IMR-90 (cell line): ENCODE data around the gene TTYH3. TPM values are rescaled to one million over a fixed set of nuclear protein-coding genes. Genes with fewer than 3 reads are reported as not detected.

Experiments used
- ATAC-seq: fragments of 200-7000 bp; cut with Tn5 transposase; 2 replicates; pipeline ENCODE4 v1.9.1; 2020; ENCODE audit warnings: low read depth, mild to moderate bottlenecking, moderate library complexity
- BruUV-seq: library from RNA; stranded (reverse); fragments of 400-500 nt; replicated peaks from 2 replicates; lab custom pipeline; 2021; lab: Mats Ljungman, UMichigan
- CTCF ChIA-PET: fragments of 300-600 bp; formaldehyde crosslinking; extraction: SDS; loops from one replicate; lab custom pipeline; 2021; ENCODE audit warnings: antibody characterized with exemption; lab: Yijun Ruan, JAX
- POLR2A ChIA-PET: fragments of 300-600 bp; sonication (Branson Sonifier 250); formaldehyde crosslinking; loops from one replicate; lab custom pipeline; 2022; ENCODE audit warnings: antibody characterized with exemption; ENCODE audit not compliant: unreplicated experiment; lab: Charles Lee
- DNase-seq: peaks from one replicate; pipeline ENCODE4 v3.0.0; 2013
- H2AFZ ChIP-seq: replicated peaks from 2 replicates; pipeline ENCODE3; 2013; ENCODE audit warnings: low read length, mild to moderate bottlenecking; ENCODE audit not compliant: poor library complexity
- H2AK5ac ChIP-seq: 2 replicates; pipeline ENCODE4 v1.6.1; 2013; ENCODE audit warnings: low read depth, low read length, inconsistent platforms
- H2AK9ac ChIP-seq: replicated peaks from 2 replicates; pipeline ENCODE3; 2013; ENCODE audit warnings: mild to moderate bottlenecking, low read depth, low read length, moderate library complexity; ENCODE audit not compliant: poor library complexity
- H2BK120ac ChIP-seq: 2 replicates; pipeline ENCODE4 v1.6.1; 2013; ENCODE audit warnings: low read depth, low read length, inconsistent platforms
- H2BK15ac ChIP-seq: 3 replicates; pipeline ENCODE4 v1.6.1; 2013; ENCODE audit warnings: low read depth, low read length, inconsistent platforms
- H2BK20ac ChIP-seq: 2 replicates; pipeline ENCODE4 v1.6.1; 2013; ENCODE audit warnings: low read depth, mild to moderate bottlenecking, inconsistent platforms, low read length, moderate library complexity
- H2BK5ac ChIP-seq: 2 replicates; pipeline ENCODE4 v1.6.1; 2013; ENCODE audit warnings: mild to moderate bottlenecking, low read depth, low read length, inconsistent platforms; ENCODE audit not compliant: poor library complexity, severe bottlenecking
- H3K14ac ChIP-seq: replicated peaks from 2 replicates; pipeline ENCODE4 v1.6.1; 2013; ENCODE audit warnings: low read depth, low read length, inconsistent platforms
- H3K18ac ChIP-seq: 2 replicates; pipeline ENCODE4 v1.6.1; 2013; ENCODE audit warnings: low read depth, low read length, control low read depth
- H3K23ac ChIP-seq: 2 replicates; pipeline ENCODE4 v1.6.1; 2013; ENCODE audit warnings: low read depth, low read length, inconsistent platforms
- H3K27ac ChIP-seq: 2 replicates; pipeline ENCODE4 v1.5.1; 2013; ENCODE audit warnings: mild to moderate bottlenecking, control low read depth, low read length; ENCODE audit not compliant: insufficient read depth
- H3K27me3 ChIP-seq: 2 replicates; pipeline ENCODE4 v1.6.1; 2013; ENCODE audit warnings: low read length; ENCODE audit not compliant: control insufficient read depth, insufficient read depth
- H3K36me3 ChIP-seq: 2 replicates; pipeline ENCODE4 v1.6.1; 2013; ENCODE audit warnings: low read length, mixed read lengths; ENCODE audit not compliant: control insufficient read depth, insufficient read depth
- H3K4ac ChIP-seq: 2 replicates; pipeline ENCODE4 v1.6.1; 2013; ENCODE audit warnings: low read depth, low read length, inconsistent platforms
- H3K4me1 ChIP-seq: 2 replicates; pipeline ENCODE4 v1.6.1; 2013; ENCODE audit warnings: low read length, mixed read lengths; ENCODE audit not compliant: control insufficient read depth, insufficient read depth
- H3K4me2 ChIP-seq: 2 replicates; pipeline ENCODE4 v1.6.1; 2013; ENCODE audit warnings: low read depth, mild to moderate bottlenecking, control low read depth, low read length, moderate library complexity
- H3K4me3 ChIP-seq: 2 replicates; pipeline ENCODE4 v1.5.1; 2013; ENCODE audit warnings: low read depth, mild to moderate bottlenecking, control low read depth, low read length, moderate library complexity; ENCODE audit not compliant: insufficient read depth
- H3K56ac ChIP-seq: 2 replicates; pipeline ENCODE4 v1.6.1; 2013; ENCODE audit warnings: low read length, inconsistent platforms; ENCODE audit not compliant: insufficient read depth; ENCODE audit errors: extremely low read depth
- H3K79me1 ChIP-seq, 2 experiments: 2 replicates each; pipeline ENCODE4 v1.6.1; 2013; ENCODE audit warnings: low read length in 2 of 2, inconsistent platforms in 1 of 2, low read depth in 1 of 2
- H3K9ac ChIP-seq: 2 replicates; pipeline ENCODE4 v1.6.1; 2013; ENCODE audit warnings: low read depth, low read length, control low read depth
- H3K9me1 ChIP-seq: 2 replicates; pipeline ENCODE4 v1.6.1; 2013; ENCODE audit warnings: low read length, inconsistent platforms; ENCODE audit not compliant: insufficient read depth
- H3K9me3 ChIP-seq: 2 replicates; pipeline ENCODE4 v1.6.1; 2013; ENCODE audit warnings: low read length; ENCODE audit not compliant: control insufficient read depth, insufficient read depth
- H4K20me1 ChIP-seq: 2 replicates; pipeline ENCODE4 v1.6.1; 2013; ENCODE audit warnings: low read length, inconsistent platforms; ENCODE audit not compliant: insufficient read depth
- H4K5ac ChIP-seq: 2 replicates; pipeline ENCODE4 v1.6.1; 2013; ENCODE audit warnings: mild to moderate bottlenecking, low read depth, low read length, control low read depth
- H4K8ac ChIP-seq, 2 experiments: 2 replicates each; pipeline ENCODE4 v1.6.1; 2013; ENCODE audit warnings: low read depth in 2 of 2, low read length in 2 of 2, control low read depth in 1 of 2, inconsistent platforms in 1 of 2
- H4K91ac ChIP-seq: 2 replicates; pipeline ENCODE4 v1.6.1; 2013; ENCODE audit warnings: low read depth, low read length, inconsistent platforms; ENCODE audit not compliant: insufficient read depth
- BHLHE40 ChIP-seq: fragments of 150-350 bp; IDR thresholded peaks from 2 replicates; pipeline ENCODE4 v1.6.1; 2016; ENCODE audit warnings: mild to moderate bottlenecking, low read depth, low read length
- CEBPB ChIP-seq: IDR thresholded peaks from 2 replicates; pipeline ENCODE4 v1.6.1; 2012; ENCODE audit warnings: low read depth, low read length, improper control_type of control experiment
- CHD1 ChIP-seq: IDR thresholded peaks from 2 replicates; pipeline ENCODE4 v1.6.1; 2012; ENCODE audit warnings: low read depth, low read length, improper control_type of control experiment
- FOS ChIP-seq: fragments of 150-350 bp; IDR thresholded peaks from 2 replicates; pipeline ENCODE4 v1.6.1; 2016; ENCODE audit warnings: low read depth, low read length
- MAFK ChIP-seq: IDR thresholded peaks from 2 replicates; pipeline ENCODE4 v1.6.1; 2012; ENCODE audit warnings: low read depth, low read length, improper control_type of control experiment
- MAZ ChIP-seq: IDR thresholded peaks from 2 replicates; pipeline ENCODE4 v1.6.1; 2012; ENCODE audit warnings: low read depth, mild to moderate bottlenecking, low read length, improper control_type of control experiment, moderate library complexity, borderline replicate concordance
- MXI1 ChIP-seq: IDR thresholded peaks from 2 replicates; pipeline ENCODE4 v1.6.1; 2012; ENCODE audit warnings: low read depth, mild to moderate bottlenecking, low read length, moderate library complexity, borderline replicate concordance
- NFE2L2 ChIP-seq: fragments of 150-350 bp; IDR thresholded peaks from 2 replicates; pipeline ENCODE4 v1.6.1; 2016; ENCODE audit warnings: low read depth, mild to moderate bottlenecking, low read length
- POLR2A ChIP-seq: IDR thresholded peaks from 2 replicates; pipeline ENCODE4 v1.6.1; 2012; ENCODE audit warnings: mild to moderate bottlenecking, low read depth, low read length
- RAD21 ChIP-seq: IDR thresholded peaks from 2 replicates; pipeline ENCODE4 v1.6.1; 2012; ENCODE audit warnings: low read length, improper control_type of control experiment
- RCOR1 ChIP-seq: IDR thresholded peaks from 2 replicates; pipeline ENCODE4 v1.6.1; 2012; ENCODE audit warnings: mild to moderate bottlenecking, low read length, improper control_type of control experiment; ENCODE audit not compliant: insufficient replicate concordance
- RFX5 ChIP-seq: IDR thresholded peaks from 2 replicates; pipeline ENCODE4 v1.8.0; 2012; ENCODE audit warnings: low read depth, mild to moderate bottlenecking, low read length, moderate library complexity
- SMC3 ChIP-seq: fragments of 150-350 bp; IDR thresholded peaks from 2 replicates; pipeline ENCODE4 v1.6.1; 2016; ENCODE audit warnings: low read depth, mild to moderate bottlenecking, antibody characterized with exemption, low read length, moderate library complexity
- WGBS, 2 experiments: methylation state at CpG; one replicate each; pipeline versions ENCODE4 v1.1.5 to v1.1.7; 2013; ENCODE audit warnings: missing lambda C conversion rate in 2 of 2; ENCODE audit not compliant: insufficient read length in 1 of 2; ENCODE audit errors: extremely low coverage in 2 of 2; 5-methylcytosine and 5-hydroxymethylcytosine counted together
- dilution Hi-C: fragments of 300-500 bp; cut with HindIII; formaldehyde crosslinking; loops from one replicate; pipeline ENCODE4 v1.14.3; 2018; ENCODE audit warnings: low sequenced_read_pairs; ENCODE audit not compliant: unreplicated experiment
- in situ Hi-C: fragments of 300-500 bp; cut with MboI; formaldehyde crosslinking; loops from 3 replicates; pipeline ENCODE4 v1.14.3; 2019; ENCODE audit warnings: low sequenced_read_pairs, inconsistent platforms, mixed read lengths
- intact Hi-C: fragments of 100-400 bp; cut with micrococcal nuclease; formaldehyde crosslinking; loops from 2 replicates; pipeline ENCODE4 v1.10.0; 2022
- polyA plus RNA-seq, 3 experiments: library from polyadenylated mRNA; depleted of rRNA; stranded (reverse); fragments of >200 nt; gene quantifications; 2 replicates each; pipeline ENCODE4 v1.2.3, GENCODE V29; 2012; ENCODE audit warnings: low replicate concordance in 1 of 3
- total RNA-seq: library from RNA; depleted of rRNA; stranded (reverse); fragments of >200 nt; gene quantifications from 2 replicates; pipeline ENCODE4 v1.2.3, GENCODE V29; 2012
- TF ChIP-seq, protein P1 (sequence below): fragments of 150-350 bp; IDR thresholded peaks from 2 replicates; pipeline ENCODE4 v1.6.1; 2017; ENCODE audit warnings: mild to moderate bottlenecking, antibody characterized with exemption, low read length, low read depth
- TF ChIP-seq, protein P2 (sequence below): conservative IDR thresholded peaks from 2 replicates; pipeline ENCODE4 v1.5.1; 2012; ENCODE audit warnings: mild to moderate bottlenecking, low read depth, low read length, improper control_type of control experiment

The TTYH3 gene
- total and polyA plus RNA-seq, 2 of the 4 experiments (the other 2 are of a cell fraction) = 5.6 to 82.6 TPM

DNA sequence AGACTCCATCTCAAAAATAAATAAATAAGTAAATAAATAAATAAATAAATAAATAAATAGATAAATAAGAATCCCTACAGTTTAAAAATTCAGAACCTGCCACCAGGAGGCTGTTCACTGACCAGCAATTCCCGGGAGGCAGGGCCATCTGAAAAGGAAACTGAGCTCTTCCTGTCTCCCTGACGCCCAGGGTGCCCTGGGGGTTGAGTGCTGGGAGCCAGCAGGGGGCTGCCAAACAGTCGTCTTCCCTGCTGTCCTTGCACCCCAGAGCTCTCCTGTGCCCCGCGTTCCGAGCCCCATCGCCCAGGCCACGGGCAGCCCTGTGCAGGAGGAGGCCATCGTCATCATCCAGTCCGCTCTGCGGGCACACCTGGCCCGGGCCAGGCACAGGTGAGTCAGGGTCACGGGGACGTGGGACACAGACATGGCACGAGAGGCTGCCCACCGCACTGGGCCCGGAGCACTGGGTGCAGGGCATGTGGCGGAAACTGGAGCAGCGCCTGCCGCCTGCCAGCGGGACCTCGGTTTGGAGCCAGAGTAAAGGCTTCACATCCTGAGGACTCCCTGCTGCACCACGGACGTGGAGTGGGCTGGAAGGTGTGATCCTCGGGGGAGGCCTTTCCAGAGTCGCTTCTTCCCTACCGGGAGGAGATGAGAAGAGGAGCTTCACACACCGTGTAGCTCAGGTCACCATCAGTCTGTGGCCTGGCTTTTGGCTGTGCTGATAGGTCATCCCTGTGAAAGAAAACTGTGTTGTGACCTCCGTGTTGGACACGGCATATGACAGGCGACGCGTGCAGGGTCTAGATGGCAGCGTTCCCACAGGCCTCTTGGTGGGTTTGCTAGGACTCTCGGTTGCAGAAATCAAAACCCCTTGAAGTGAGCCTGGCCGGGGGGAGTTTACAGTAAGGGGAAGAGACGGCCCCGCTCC is 25.9 kb upstream of the TTYH3 start:
- no peak overlapping the region for H3K14ac ChIP-seq
- H3K36me3 ChIP-seq = peaks cover 9% of the 10 kb centered on the region; the same call in 1 of the 2 replicates
- H3K79me1 ChIP-seq = no peaks in the 10 kb centered on the region
- 85% methylated on average over 29 of the region's 38 CpGs; no CpG with 5 or more reads in 1 of the 2 experiments for WGBS, 2 experiments
- no peak overlapping the region for H2AFZ ChIP-seq
- no peak overlapping the region for H3K23ac ChIP-seq
- no peak for ATAC-seq
- H3K27ac ChIP-seq = no peak overlapping the region
- in situ Hi-C loops (no loop called here), intact Hi-C loops (no loop called here), dilution Hi-C loops (no loop called here)
- no peak overlapping the region for H2BK5ac ChIP-seq
- H2BK120ac ChIP-seq = no peak overlapping the region
- no peak overlapping the region for H4K91ac ChIP-seq
- H3K4ac ChIP-seq = no peak overlapping the region
- no TSS peak for BruUV-seq
- no peak for DNase-seq
- no peak overlapping the region for H3K9ac ChIP-seq
- H3K27me3 ChIP-seq = no peaks in the 10 kb centered on the region
- no peak overlapping the region for H2BK15ac ChIP-seq
- no peak overlapping the region for H3K56ac ChIP-seq
- no peak overlapping the region for H3K4me2 ChIP-seq
- no peak overlapping the region for H2AK9ac ChIP-seq
- no peaks in the 10 kb centered on the region for H3K9me3 ChIP-seq
- H4K20me1 ChIP-seq = no peaks in the 10 kb centered on the region
- no peak overlapping the region for H2BK20ac ChIP-seq
- H2AK5ac ChIP-seq = no peak overlapping the region
- no peak overlapping the region for H4K8ac ChIP-seq
- no peak overlapping the region for H3K18ac ChIP-seq
- H3K9me1 ChIP-seq = no peaks in the 10 kb centered on the region
- H3K4me1 ChIP-seq = no peaks in the 10 kb centered on the region
- no peak overlapping the region for H3K4me3 ChIP-seq
- no peak overlapping the region for H4K5ac ChIP-seq
- ChIA-PET CTCF (no interaction called here), POLR2A (interaction anchor here (0.6 kb wide), 1 partner anchor 51 kb away, joined by 11 read pairs; no protein-coding TSS in a partner anchor)
- no peak for TF ChIP-seq NFE2L2
- TF ChIP-seq, protein P1, sequence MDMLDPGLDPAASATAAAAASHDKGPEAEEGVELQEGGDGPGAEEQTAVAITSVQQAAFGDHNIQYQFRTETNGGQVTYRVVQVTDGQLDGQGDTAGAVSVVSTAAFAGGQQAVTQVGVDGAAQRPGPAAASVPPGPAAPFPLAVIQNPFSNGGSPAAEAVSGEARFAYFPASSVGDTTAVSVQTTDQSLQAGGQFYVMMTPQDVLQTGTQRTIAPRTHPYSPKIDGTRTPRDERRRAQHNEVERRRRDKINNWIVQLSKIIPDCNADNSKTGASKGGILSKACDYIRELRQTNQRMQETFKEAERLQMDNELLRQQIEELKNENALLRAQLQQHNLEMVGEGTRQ = no peak
- TF ChIP-seq CHD1 = no peak
- TF ChIP-seq POLR2A = no peak
- TF ChIP-seq FOS = no peak
- no peak for TF ChIP-seq RCOR1
- no peak for TF ChIP-seq RFX5
- TF ChIP-seq MAZ = no peak
- no peak for TF ChIP-seq MAFK
- no peak for TF ChIP-seq RAD21
- TF ChIP-seq, protein P2, sequence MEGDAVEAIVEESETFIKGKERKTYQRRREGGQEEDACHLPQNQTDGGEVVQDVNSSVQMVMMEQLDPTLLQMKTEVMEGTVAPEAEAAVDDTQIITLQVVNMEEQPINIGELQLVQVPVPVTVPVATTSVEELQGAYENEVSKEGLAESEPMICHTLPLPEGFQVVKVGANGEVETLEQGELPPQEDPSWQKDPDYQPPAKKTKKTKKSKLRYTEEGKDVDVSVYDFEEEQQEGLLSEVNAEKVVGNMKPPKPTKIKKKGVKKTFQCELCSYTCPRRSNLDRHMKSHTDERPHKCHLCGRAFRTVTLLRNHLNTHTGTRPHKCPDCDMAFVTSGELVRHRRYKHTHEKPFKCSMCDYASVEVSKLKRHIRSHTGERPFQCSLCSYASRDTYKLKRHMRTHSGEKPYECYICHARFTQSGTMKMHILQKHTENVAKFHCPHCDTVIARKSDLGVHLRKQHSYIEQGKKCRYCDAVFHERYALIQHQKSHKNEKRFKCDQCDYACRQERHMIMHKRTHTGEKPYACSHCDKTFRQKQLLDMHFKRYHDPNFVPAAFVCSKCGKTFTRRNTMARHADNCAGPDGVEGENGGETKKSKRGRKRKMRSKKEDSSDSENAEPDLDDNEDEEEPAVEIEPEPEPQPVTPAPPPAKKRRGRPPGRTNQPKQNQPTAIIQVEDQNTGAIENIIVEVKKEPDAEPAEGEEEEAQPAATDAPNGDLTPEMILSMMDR = no peak
- no peak for TF ChIP-seq SMC3
- no peak for TF ChIP-seq MXI1
- TF ChIP-seq BHLHE40 = no peak
- TF ChIP-seq CEBPB = no peak
